ENCODE measurements around the gene CABP4. TPM values are rescaled to one million over a fixed set of nuclear protein-coding genes. Genes with fewer than 3 reads are reported as not detected.
A peak's percentile ranks its signal among the peaks of the same experiment; 100 is the strongest.

CABP4 gene
- total and polyA plus RNA-seq, 8 donors = 0.58 to 1.5 (median 0.99) TPM; not detected in 1

DNA sequence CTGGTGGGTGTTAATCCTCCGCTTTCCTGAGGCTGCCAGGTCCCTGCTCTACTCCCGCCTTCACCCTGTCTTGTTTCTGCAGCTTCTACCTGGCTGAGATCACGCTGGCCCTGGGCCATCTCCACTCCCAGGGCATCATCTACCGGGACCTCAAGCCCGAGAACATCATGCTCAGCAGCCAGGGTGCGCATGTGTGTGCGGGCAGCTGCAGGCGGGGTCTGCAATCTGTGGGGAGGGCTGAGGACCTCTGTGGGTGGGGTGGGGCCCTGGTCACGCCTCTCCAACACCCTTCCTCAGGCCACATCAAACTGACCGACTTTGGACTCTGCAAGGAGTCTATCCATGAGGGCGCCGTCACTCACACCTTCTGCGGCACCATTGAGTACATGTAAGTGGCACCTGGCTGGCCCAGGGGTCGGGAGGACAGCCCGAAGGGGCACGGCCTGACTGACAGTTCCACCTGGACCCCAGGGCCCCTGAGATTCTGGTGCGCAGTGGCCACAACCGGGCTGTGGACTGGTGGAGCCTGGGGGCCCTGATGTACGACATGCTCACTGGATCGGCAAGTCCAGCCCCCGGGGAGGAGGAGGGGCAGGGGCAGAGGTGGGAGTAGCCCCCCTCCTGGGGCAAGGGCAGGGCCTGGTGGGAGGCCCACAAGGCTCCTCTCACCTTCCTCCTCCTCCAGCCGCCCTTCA lies 22.4 kb upstream of the CABP4 start:
- no peak for DNase-seq
- no peak for ATAC-seq

DNA sequence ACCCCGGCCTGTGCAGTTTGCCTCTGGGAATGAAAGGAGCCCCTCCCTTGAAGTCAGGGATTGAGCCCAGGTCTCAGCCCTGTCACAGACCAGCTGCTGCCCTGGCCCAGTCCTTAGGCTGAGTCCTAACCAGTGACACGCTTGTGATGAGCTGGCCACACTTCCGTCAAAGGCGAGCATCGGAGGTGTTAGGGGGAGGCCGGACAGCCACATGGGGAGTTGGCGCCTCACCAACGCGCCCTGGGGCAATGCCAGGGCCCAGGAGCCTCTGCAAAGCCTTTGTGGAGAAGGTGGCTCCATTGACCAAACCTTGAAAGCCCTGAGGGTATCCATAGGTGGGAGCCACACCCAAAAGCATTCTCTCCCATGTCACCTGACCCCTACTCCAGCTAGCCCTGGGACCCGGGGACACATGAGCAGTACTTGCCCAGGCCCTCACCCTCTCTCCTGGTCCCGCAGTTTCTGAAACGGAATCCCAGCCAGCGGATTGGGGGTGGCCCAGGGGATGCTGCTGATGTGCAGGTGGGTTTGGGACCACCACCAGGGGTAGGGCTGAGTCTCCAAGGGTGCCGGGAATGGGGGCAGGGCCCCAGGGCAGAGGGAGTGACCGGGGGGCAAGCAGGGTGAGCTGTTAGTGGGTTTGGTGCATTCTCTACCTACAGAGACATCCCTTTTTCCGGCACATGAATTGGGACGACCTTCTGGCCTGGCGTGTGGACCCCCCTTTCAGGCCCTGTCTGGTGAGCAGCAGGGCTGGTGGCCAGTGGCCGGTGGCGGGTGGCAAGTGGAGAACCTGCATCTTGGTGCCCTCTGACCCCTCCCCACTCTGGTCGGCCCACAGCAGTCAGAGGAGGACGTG lies 21.4 kb upstream of the CABP4 start:
- peaks cover 0 to 16% (median 14%) of the 10 kb centered on the region in 3 donors for H3K36me3 ChIP-seq
- TF ChIP-seq CTCF (IDR thresholded peaks at IDR 0.05) = no peak
- no peak for FAIRE-seq

More for the DNA sequence above, 22.4 kb upstream of the CABP4 start:
- Histone ChIP-seq H3K4me3 (no peak overlapping the region), H3K27ac (no peak overlapping the region), H3K4me1 (peaks cover 4 to 9% (median 7%) of the 10 kb centered on the region in 3 donors), H3K36me3 (peaks cover 0 to 16% (median 14%) of the 10 kb centered on the region in 3 donors), H3K9me3 (no peaks in the 10 kb centered on the region), H3K27me3 (no peaks in the 10 kb centered on the region)
- WGBS, 2 donors = 91 to 93% methylated on average over 22 of the region's 22 CpGs
- TF ChIP-seq CTCF (IDR thresholded peaks at IDR 0.05) = no peak
- FAIRE-seq = no peak
- intact Hi-C loops (cut with DNase I) = loop anchor here in 1 of 3 donors (10.0 kb wide), 1 partner anchor 62 kb away; no protein-coding TSS in a partner anchor

DNA sequence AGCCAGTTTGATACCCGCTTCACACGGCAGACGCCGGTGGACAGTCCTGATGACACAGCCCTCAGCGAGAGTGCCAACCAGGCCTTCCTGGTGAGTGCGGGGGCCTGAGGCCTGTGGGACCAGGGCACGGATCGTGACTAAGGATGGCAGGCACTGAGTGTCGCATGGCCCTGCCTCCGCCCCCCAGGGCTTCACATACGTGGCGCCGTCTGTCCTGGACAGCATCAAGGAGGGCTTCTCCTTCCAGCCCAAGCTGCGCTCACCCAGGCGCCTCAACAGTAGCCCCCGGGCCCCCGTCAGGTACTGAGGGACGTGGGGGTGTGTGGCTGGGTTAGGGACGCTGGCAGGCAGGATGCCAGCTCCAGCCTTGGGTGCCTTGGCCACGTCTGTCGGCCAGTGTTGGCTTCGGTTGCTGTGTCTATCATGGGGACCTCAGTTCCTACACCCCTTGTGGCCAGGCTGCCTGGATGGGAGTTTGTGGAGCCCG lies 20.7 kb upstream of the CABP4 start:
- Histone ChIP-seq H3K27me3 (no peaks in the 10 kb centered on the region), H3K9me3 (no peaks in the 10 kb centered on the region), H3K4me3 (no peak overlapping the region), H3K4me1 (peaks cover 1 to 3% (median 2%) of the 10 kb centered on the region in 3 donors), H3K27ac (no peak overlapping the region), H3K36me3 (peaks cover 0 to 16% (median 14%) of the 10 kb centered on the region in 3 donors)
- FAIRE-seq (no peak), DNase-seq (peak in 1 of 6 donors; percentile 82), ATAC-seq (no peak)
- WGBS, 2 donors = 82 to 83% methylated on average over 22 to 23 of the region's 23 CpGs
- intact Hi-C loops (cut with DNase I) = loop anchor here in 1 of 3 donors (10.0 kb wide), 1 partner anchor 60 kb away; no protein-coding TSS in a partner anchor
- no peak for TF ChIP-seq CTCF (IDR thresholded peaks at IDR 0.05)

More for the DNA sequence above, 21.4 kb upstream of the CABP4 start:
- Histone ChIP-seq H3K4me1 (peaks cover 4 to 9% (median 7%) of the 10 kb centered on the region in 3 donors), H3K9me3 (no peaks in the 10 kb centered on the region), H3K4me3 (no peak overlapping the region), H3K27me3 (no peaks in the 10 kb centered on the region), H3K27ac (no peak overlapping the region)
- DNase-seq (peak in 1 of 6 donors; percentile 56), ATAC-seq (no peak)
- 88 to 90% methylated on average over 17 to 22 of the region's 22 CpGs for WGBS, 2 donors
- intact Hi-C loops (cut with DNase I) = loop anchor here in 1 of 3 donors (10.0 kb wide), 1 partner anchor 61 kb away; no protein-coding TSS in a partner anchor

- Histone ChIP-seq H3K27me3 (no peaks in the 10 kb centered on the region), H3K36me3 (peaks cover 0 to 16% (median 14%) of the 10 kb centered on the region in 3 donors), H3K27ac (no peak overlapping the region), H3K4me1 (no peaks in the 10 kb centered on the region), H3K4me3 (no peak overlapping the region), H3K9me3 (no peaks in the 10 kb centered on the region)
- DNase-seq (no peak), FAIRE-seq (no peak), ATAC-seq (no peak)
- intact Hi-C loops (cut with DNase I) = loop anchor here in 1 of 3 donors (10.0 kb wide), 1 partner anchor 60 kb away; no protein-coding TSS in a partner anchor
- no peak for TF ChIP-seq CTCF (IDR thresholded peaks at IDR 0.05)
- 88 to 90% methylated on average over 26 of the region's 26 CpGs for WGBS, 2 donors
Measured at GRCh38 chr11:67435031-67435726, 20.0 kb upstream of the CABP4 start.

All from pancreas (tissue), 10 donors.